HG03460 (cell line): ENCODE data around the gene TMEM222.

Experiments used
- ATAC-seq: cut with Tn5 transposase; IDR thresholded peaks from one replicate; pipeline ENCODE4 v1.9.1; 2021; ENCODE audit not compliant: unreplicated experiment

The TMEM222 gene

DNA sequence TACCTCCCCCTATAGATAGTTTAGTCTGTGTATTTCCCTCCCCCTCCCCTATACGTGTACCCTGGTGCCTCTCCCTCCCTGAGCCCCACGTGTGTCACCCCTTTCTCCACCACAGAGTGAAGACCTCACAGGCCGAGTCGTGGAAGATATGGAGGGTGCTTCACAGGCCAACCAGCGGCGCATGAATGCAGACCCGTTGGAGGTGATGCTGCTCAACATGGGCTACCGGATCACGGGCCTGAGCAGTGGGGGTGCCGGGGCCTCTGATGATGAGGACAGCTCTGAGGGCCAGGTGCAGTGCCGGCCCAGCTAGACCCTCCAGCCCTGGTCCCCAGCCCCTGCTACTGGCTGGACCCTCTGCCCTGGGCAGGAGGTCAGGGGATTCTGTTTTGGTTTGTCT is 15.9 kb upstream of the TMEM222 start:
- no peak for ATAC-seq

GRCh38 chr1:27306892-27307761 is 14.8 kb upstream of the TMEM222 start:
- no peak for ATAC-seq

GRCh38 chr1:27307874-27308598 is 13.9 kb upstream of the TMEM222 start:
- no peak for ATAC-seq

GRCh38 chr1:27314169-27314568 is 7.8 kb upstream of the TMEM222 start:
- no peak for ATAC-seq

- no peak for ATAC-seq
Observed at GRCh38 chr1:27314737-27315136, 7.2 kb upstream of the TMEM222 start.

DNA sequence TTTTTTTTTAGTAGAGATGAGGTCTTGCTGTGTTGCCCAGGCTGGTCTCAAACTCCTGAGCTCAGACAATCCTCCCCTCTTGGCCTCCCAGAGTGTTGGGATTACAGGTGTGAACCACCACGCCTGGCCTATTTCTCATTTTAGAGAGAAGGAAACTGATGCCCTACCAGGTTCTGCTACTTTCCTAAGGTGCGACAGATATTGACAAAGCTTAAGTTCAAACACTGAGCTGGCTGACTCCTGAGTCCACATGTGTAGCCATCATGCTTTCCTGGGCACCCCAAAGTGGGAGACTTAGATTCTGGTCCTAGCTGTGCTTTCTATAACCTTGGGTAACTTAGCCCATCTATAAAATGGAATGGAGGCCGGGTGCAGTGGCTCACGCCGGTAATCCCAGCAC is 5.1 kb upstream of the TMEM222 start:
- ATAC-seq: no peak

DNA sequence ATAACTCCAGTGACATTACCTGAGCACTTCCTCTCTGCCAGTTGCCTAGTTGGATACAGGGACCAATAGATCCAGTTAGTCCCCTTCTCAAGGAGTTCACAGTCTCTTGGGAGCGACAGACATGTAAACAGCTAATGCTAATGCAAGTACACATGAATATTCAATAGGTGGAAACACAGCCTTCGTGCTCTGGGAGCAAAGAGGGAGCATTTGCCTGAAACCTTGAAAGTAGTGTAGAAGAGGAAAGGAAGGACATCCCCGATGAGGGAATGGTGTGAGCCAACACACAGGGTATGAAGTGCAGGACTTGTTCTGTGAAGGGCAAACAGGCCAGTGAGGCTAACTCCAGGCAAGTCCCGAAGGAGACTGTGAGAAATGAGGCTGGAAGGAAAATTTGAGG is 3.8 kb upstream of the TMEM222 start:
- no peak for ATAC-seq

GRCh38 chr1:27318596-27318995 is 3.4 kb upstream of the TMEM222 start:
- no peak for ATAC-seq

GRCh38 chr1:27322569-27323240 is 742 bp downstream of the TMEM222 start:
- ATAC-seq: no peak

DNA sequence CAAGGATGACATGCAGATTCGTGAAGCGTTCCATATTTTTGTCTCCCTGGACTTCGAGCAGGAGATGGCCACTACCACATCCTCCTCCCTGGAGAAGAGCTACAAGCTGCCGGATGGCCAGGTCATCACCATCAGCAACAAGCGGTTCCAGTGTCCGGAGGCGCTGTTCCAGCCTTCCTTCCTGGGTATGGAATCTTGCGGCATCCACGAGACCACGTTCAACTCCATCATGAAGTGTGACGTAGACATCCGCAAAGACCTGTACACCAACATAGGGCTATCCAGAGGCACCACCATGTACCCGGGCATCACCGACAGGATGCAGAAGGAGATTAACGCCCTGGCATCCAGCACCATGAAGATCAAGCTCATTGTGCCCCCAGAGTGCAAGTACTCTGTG is 3.3 kb downstream of the TMEM222 start:
- no peak for ATAC-seq

DNA sequence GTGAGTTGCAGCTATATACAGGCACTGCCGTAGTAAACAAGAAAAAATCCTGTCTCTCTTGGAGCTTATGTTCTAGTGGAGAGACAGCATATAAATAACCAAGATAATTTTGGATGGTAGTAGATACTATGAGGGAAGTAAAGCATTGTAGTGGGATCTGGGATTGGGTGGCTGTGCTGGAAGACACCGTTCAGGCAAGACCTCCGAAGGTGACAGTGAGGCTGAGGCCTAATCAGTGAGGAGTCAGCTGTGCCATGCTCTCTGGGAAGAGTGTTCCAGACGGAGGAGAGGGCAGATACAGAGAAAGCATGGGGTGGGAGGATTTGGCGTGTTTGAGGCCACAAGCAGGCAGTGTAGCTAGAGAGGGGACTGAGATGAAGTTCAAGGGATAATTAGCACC is 6.0 kb downstream of the TMEM222 start:
- no peak for ATAC-seq

- no peak for ATAC-seq
Observed at GRCh38 chr1:27330786-27331185, 8.8 kb downstream of the TMEM222 start.

DNA sequence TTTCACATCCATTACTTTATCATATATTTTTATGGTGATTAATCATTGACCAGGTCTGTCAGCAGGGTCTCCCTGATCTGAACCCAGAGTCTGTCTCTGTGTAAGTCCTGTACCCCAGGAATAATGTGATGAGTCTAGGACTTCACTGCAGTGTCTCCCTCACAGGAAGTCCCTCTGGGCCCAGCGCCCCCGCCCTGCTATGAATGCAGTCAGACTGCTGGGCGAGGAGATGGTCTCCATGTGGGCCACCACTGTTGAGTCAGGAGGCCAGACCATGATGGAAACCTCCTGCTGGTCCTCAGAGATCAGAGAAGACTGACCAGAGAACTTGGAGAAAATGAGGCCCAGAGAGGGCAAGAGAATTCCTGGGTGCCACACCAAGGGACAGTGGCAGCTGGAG is 9.5 kb downstream of the TMEM222 start:
- ATAC-seq: no peak

DNA sequence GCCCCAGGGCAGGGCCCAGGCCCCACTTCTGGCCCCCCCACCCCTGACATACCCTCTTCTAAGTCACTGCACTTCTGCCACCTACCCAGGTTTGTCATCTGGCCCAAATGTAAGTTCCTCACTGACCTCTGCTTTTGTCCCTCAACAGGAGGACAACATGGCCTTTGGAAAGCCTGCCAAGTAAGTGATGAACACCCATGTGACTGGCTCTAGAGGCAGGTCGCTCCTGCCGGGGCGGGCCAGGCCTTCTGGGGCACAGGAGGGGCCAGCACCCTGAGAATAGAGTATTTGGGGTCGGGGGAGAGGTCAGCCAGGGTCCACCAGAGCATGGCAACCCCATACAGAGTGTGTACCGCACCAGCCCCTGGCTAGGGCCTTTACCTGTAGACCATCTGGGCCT is 10.0 kb downstream of the TMEM222 start:
- no peak for ATAC-seq

GRCh38 chr1:27332536-27333281 is 10.7 kb downstream of the TMEM222 start:
- no peak for ATAC-seq

DNA sequence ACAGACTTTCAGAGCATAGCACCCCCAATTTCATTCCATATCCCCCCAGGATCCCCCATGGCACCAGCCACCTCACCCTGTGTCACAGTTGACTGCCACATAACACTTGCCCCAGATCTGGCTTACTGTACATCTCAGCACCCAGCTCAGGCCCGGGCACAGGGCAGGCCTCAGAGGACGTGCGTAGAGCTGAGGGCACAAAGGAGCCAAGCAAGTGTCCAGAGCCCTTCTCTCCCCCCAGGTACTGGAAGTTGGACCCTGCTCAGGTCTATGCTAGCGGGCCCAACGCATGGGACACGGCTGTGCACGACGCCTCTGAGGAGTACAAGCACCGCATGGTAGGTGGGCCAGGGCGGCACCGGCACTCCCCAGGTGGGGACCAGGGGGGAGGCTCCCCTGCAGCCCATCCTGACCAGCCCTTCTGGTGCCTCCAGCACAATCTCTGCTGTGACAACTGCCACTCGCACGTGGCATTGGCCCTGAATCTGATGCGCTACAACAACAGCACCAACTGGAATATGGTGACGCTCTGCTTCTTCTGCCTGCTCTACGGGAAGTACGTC is 11.8 kb downstream of the TMEM222 start:
- no peak for ATAC-seq

DNA sequence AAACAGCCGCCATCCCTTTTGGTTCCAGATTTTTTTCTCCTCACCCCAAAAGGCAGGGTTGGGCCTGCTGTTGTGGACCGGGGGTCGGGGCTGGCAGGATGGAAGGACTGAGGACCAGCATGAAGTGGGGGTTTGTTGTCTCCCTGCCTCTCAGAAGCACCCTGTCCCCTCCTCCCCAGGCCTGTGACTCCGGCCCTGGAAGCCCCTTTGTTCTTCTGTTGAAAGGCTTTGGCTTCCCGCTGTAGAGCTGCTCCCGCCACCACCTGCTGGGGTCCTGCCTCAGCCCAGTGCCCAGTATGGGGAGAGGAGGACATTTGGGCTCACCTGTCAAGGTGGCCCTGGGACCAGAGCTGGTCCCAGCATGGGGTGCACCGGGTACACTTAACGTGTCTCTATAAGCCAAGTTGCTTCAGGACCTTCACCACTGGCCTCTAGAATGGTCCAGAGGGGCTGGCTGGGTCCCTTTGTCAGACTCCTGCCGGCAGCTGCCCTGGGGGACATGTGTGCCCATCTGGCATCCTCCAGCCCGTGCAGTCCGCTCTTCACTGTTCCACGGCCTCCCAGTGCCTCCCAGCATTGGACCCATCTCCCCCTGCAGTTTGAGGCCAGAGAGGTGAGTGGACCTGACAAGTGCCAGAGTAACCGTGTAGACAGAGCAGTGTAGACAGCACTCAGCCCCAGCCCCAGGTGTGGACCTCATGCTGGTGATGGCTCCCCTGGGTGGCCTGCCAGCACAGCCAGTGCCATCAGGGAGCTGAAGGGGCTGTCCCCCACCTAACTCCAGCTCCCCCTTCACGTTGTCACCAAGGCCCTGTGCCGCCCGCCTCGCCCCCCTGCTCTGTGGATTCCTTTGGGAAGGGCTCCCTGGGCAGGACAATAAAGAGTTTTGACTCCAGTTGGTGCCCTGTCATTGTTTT is 13.8 kb downstream of the TMEM222 start:
- no peak for ATAC-seq

- ATAC-seq: no peak
Observed at GRCh38 chr1:27336756-27337155, 14.8 kb downstream of the TMEM222 start.

DNA sequence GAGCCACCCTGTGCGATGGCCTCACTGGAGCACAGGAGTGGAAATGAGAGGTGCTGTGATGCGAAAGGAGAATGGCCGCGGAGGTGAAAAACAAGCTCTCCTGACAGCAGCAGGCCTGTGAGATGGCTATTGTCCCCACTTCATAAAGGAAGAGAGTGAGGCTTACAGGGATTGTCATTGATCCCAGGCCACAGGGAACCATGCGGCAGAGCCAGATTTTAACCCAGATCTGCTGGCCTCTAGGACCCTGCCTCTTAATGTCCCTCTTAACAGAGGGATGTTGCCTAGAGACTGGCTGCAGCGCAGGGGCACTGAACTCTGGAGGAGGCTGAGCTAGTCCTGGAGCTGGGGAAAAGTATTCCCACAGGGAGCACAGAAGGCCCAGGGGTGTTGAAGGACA is 16.8 kb downstream of the TMEM222 start:
- ATAC-seq: no peak

DNA sequence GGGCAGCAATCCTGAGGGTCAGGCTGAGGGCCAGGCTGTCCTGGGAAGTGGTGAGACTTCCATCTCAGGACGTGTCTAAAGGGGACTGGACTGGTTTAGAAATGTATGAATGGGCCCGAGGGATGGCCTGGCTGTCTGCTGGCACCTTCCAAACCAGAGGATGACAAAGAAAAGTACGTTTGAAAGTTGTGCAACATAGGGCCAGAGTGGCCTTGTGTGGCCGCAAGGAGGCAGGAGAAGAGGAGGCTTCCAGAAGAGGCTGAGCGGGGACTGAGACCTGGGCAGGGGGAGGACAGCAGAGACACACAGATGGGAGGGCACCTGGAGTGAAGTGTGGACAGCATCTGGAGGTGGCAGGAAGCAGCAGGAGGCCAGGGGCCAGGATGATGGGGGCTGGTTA is 17.2 kb downstream of the TMEM222 start:
- ATAC-seq: no peak
